ENCODE results near the gene RPTOR.

DNA sequence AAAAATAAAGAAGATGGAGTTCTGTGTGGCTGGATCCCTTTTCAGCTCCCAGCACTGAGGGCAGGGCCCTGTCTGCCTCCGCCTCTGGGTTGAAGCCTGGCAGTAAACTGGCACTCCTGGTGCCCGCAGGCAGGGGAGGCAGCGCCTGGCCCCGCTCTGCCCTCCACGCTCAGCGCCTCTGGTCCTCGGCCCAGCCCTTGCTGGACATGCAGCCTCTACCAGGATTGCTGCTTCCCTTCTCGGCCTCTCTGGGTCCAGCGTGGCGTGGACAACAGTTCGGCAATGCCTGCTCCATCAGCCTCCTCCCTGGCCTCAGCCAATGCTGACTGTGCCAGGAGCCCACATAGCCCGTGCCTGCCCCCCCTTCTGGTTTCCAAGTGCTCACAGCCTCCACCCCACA lies 362.6 kb downstream of the RPTOR start:
- TF ChIP-seq, protein P1, sequence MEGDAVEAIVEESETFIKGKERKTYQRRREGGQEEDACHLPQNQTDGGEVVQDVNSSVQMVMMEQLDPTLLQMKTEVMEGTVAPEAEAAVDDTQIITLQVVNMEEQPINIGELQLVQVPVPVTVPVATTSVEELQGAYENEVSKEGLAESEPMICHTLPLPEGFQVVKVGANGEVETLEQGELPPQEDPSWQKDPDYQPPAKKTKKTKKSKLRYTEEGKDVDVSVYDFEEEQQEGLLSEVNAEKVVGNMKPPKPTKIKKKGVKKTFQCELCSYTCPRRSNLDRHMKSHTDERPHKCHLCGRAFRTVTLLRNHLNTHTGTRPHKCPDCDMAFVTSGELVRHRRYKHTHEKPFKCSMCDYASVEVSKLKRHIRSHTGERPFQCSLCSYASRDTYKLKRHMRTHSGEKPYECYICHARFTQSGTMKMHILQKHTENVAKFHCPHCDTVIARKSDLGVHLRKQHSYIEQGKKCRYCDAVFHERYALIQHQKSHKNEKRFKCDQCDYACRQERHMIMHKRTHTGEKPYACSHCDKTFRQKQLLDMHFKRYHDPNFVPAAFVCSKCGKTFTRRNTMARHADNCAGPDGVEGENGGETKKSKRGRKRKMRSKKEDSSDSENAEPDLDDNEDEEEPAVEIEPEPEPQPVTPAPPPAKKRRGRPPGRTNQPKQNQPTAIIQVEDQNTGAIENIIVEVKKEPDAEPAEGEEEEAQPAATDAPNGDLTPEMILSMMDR (IDR thresholded peaks at IDR 0.05) = no peak
- TF ChIP-seq, protein P2, sequence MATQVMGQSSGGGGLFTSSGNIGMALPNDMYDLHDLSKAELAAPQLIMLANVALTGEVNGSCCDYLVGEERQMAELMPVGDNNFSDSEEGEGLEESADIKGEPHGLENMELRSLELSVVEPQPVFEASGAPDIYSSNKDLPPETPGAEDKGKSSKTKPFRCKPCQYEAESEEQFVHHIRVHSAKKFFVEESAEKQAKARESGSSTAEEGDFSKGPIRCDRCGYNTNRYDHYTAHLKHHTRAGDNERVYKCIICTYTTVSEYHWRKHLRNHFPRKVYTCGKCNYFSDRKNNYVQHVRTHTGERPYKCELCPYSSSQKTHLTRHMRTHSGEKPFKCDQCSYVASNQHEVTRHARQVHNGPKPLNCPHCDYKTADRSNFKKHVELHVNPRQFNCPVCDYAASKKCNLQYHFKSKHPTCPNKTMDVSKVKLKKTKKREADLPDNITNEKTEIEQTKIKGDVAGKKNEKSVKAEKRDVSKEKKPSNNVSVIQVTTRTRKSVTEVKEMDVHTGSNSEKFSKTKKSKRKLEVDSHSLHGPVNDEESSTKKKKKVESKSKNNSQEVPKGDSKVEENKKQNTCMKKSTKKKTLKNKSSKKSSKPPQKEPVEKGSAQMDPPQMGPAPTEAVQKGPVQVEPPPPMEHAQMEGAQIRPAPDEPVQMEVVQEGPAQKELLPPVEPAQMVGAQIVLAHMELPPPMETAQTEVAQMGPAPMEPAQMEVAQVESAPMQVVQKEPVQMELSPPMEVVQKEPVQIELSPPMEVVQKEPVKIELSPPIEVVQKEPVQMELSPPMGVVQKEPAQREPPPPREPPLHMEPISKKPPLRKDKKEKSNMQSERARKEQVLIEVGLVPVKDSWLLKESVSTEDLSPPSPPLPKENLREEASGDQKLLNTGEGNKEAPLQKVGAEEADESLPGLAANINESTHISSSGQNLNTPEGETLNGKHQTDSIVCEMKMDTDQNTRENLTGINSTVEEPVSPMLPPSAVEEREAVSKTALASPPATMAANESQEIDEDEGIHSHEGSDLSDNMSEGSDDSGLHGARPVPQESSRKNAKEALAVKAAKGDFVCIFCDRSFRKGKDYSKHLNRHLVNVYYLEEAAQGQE (IDR thresholded peaks at IDR 0.05; ENCODE audit: insufficient read depth in 1 of 2, low read depth in 2 of 2, low read length in 1 of 2) = no peak
